ENCODE data around the gene PPP1R3G.
A peak's percentile ranks its signal among the peaks of the same experiment; 100 is the strongest.

The PPP1R3G gene

GRCh38 chr6:5072440-5072839 lies 12.7 kb upstream of the PPP1R3G start:
- no peak for DNase-seq (ENCODE audit: low spot score)

GRCh38 chr6:5073992-5074391 lies 11.1 kb upstream of the PPP1R3G start:
- DNase-seq (ENCODE audit: low spot score): no peak

- DNase-seq (ENCODE audit: low spot score): no peak
Observed at GRCh38 chr6:5076931-5077330, 8.2 kb upstream of the PPP1R3G start.

GRCh38 chr6:5078121-5078669 lies 6.9 kb upstream of the PPP1R3G start:
- peak; percentile 7 for DNase-seq (ENCODE audit: low spot score)

- DNase-seq (ENCODE audit: low spot score): no peak
Observed at GRCh38 chr6:5079692-5080091, 5.4 kb upstream of the PPP1R3G start.

- no peak for DNase-seq (ENCODE audit: low spot score)
Observed at GRCh38 chr6:5080574-5080973, 4.6 kb upstream of the PPP1R3G start.

- DNase-seq (ENCODE audit: low spot score): no peak
Observed at GRCh38 chr6:5081182-5081581, 4.0 kb upstream of the PPP1R3G start.

GRCh38 chr6:5081955-5082354 lies 3.2 kb upstream of the PPP1R3G start:
- no peak for DNase-seq (ENCODE audit: low spot score)

- DNase-seq (ENCODE audit: low spot score): peak; percentile 61
Observed at GRCh38 chr6:5082487-5083306, 2.4 kb upstream of the PPP1R3G start.

- no peak for DNase-seq (ENCODE audit: low spot score)
Observed at GRCh38 chr6:5083307-5083583, 1.9 kb upstream of the PPP1R3G start.

GRCh38 chr6:5083813-5084359 lies 1.3 kb upstream of the PPP1R3G start:
- DNase-seq (ENCODE audit: low spot score): no peak

GRCh38 chr6:5084360-5084780 lies 771 bp upstream of the PPP1R3G start:
- peak; percentile 5 for DNase-seq (ENCODE audit: low spot score)

GRCh38 chr6:5085648-5086293 lies 630 bp downstream of the PPP1R3G start:
- DNase-seq (ENCODE audit: low spot score): no peak

GRCh38 chr6:5086294-5086890 lies 1.3 kb downstream of the PPP1R3G start:
- no peak for DNase-seq (ENCODE audit: low spot score)

- no peak for DNase-seq (ENCODE audit: low spot score)
Observed at GRCh38 chr6:5087389-5087788, 2.2 kb downstream of the PPP1R3G start.

GRCh38 chr6:5088780-5089179 lies 3.6 kb downstream of the PPP1R3G start:
- DNase-seq (ENCODE audit: low spot score): no peak

GRCh38 chr6:5089481-5090438 lies 4.6 kb downstream of the PPP1R3G start:
- no peak for DNase-seq (ENCODE audit: low spot score)

- DNase-seq (ENCODE audit: low spot score): no peak
Observed at GRCh38 chr6:5090603-5091002, 5.5 kb downstream of the PPP1R3G start.

- DNase-seq (ENCODE audit: low spot score): no peak
Observed at GRCh38 chr6:5091210-5092069, 6.3 kb downstream of the PPP1R3G start.

GRCh38 chr6:5093231-5094015 lies 8.3 kb downstream of the PPP1R3G start:
- no peak for DNase-seq (ENCODE audit: low spot score)
